Astrocyte (in vitro differentiated cells and primary cell): ENCODE measurements around the gene C1orf159.

Experiments used
- CTCF ChIP-seq: IDR thresholded peaks from 2 replicates; pipeline ENCODE4 v1.5.1; 2011; ENCODE audit warnings: low read depth, mild to moderate bottlenecking, inconsistent platforms, low read length, moderate library complexity; ENCODE audit not compliant: insufficient read depth
- EZH2 ChIP-seq: IDR thresholded peaks from 2 replicates; pipeline ENCODE4 v1.6.1; 2012; ENCODE audit warnings: mild to moderate bottlenecking, low read length, inconsistent platforms; ENCODE audit not compliant: insufficient read depth

- TF ChIP-seq CTCF (no peak), EZH2 (no peak)
Measured at GRCh38 chr1:1141911-1142250, 26.0 kb upstream of the C1orf159 start.
